CD8-positive, alpha-beta memory T cell (primary cell): ENCODE data around the gene BEND6. TPM values are rescaled to one million over a fixed set of nuclear protein-coding genes. Genes with fewer than 3 reads are reported as not detected.

Source experiments
- CTCF ChIA-PET: fragments of 350-600 bp; sonication (Branson Sonifier 250); formaldehyde crosslinking; loops from one replicate; lab custom pipeline; 2021; ENCODE audit warnings: antibody characterized with exemption; lab: Charles Lee
- POLR2A ChIA-PET: fragments of 350-600 bp; sonication (Branson Sonifier 250); formaldehyde crosslinking; loops from one replicate; lab custom pipeline; 2021; ENCODE audit warnings: antibody characterized with exemption; lab: Charles Lee
- DNase-seq, 5 donors: peaks; one replicate each; pipeline versions ENCODE4 v3.0.0 to v3.0.0-alpha.2; 2020 to 2022; ENCODE audit warnings: mixed read lengths in 1 of 5
- H3K27ac ChIP-seq: one replicate; pipeline ENCODE4 v1.7.0; 2013; ENCODE audit warnings: low read depth, mild to moderate bottlenecking, low read length, moderate library complexity
- H3K27me3 ChIP-seq: 2 replicates; pipeline ENCODE4 v1.7.0; 2013; ENCODE audit warnings: low read length, mild to moderate bottlenecking; ENCODE audit not compliant: insufficient read depth, poor library complexity, severe bottlenecking
- H3K36me3 ChIP-seq: 2 replicates; pipeline ENCODE4 v1.7.0; 2013; ENCODE audit warnings: mild to moderate bottlenecking, low read length, moderate library complexity; ENCODE audit not compliant: insufficient read depth
- H3K4me1 ChIP-seq: 2 replicates; pipeline ENCODE4 v1.7.0; 2013; ENCODE audit warnings: mild to moderate bottlenecking, low read length, moderate library complexity; ENCODE audit not compliant: insufficient read depth
- H3K4me3 ChIP-seq: 2 replicates; pipeline ENCODE4 v1.7.0; 2013; ENCODE audit warnings: mild to moderate bottlenecking, low read length
- H3K9me3 ChIP-seq: 2 replicates; pipeline ENCODE4 v1.7.0; 2013; ENCODE audit warnings: mild to moderate bottlenecking, low read length
- H3K27ac Mint-ChIP-seq, 8 donors: one replicate each; pipeline ENCODE4 v1.8.0; 2020 to 2021; ENCODE audit warnings: mixed read lengths in 8 of 8, mild to moderate bottlenecking in 6 of 8, inconsistent platforms in 3 of 8, moderate library complexity in 3 of 8
- H3K27me3 Mint-ChIP-seq, 2 donors: one replicate each; pipeline ENCODE4 v1.8.0; 2020 to 2021; ENCODE audit warnings: mixed read lengths in 2 of 2, mild to moderate bottlenecking in 1 of 2, moderate library complexity in 1 of 2
- H3K36me3 Mint-ChIP-seq, 3 donors: one replicate each; pipeline ENCODE4 v1.8.0; 2020 to 2021; ENCODE audit warnings: mixed read lengths in 3 of 3, inconsistent platforms in 1 of 3, mild to moderate bottlenecking in 1 of 3
- H3K4me1 Mint-ChIP-seq, 3 donors: one replicate each; pipeline ENCODE4 v1.8.0; 2020 to 2021; ENCODE audit warnings: mixed read lengths in 3 of 3, inconsistent platforms in 1 of 3, mild to moderate bottlenecking in 1 of 3
- H3K4me3 Mint-ChIP-seq, 7 donors: one replicate each; pipeline ENCODE4 v1.8.0; 2020 to 2021; ENCODE audit warnings: mixed read lengths in 7 of 7, mild to moderate bottlenecking in 6 of 7, moderate library complexity in 4 of 7, inconsistent platforms in 2 of 7
- H3K9me3 Mint-ChIP-seq, 5 donors: one replicate each; pipeline ENCODE4 v1.8.0; 2020 to 2022; ENCODE audit warnings: mixed read lengths in 5 of 5, mild to moderate bottlenecking in 3 of 5, moderate library complexity in 2 of 5, inconsistent platforms in 1 of 5
- polyA plus RNA-seq: library from polyadenylated mRNA; unstranded; fragments of 300-500 nt; fragmentation: Illumina TruSeq; gene quantifications from one replicate; pipeline ENCODE4 v1.2.3, GENCODE V29; 2021
- total RNA-seq, 2 experiments: library from RNA; stranded (reverse); gene quantifications; one replicate each; pipeline ENCODE4 v1.2.3, GENCODE V29; 2021

The BEND6 gene
- total and polyA plus RNA-seq, 3 experiments from 2014 or later = 0.60 TPM; not detected in 2

- DNase-seq = no peak
- H3K36me3 Mint-ChIP-seq = no peaks in the 10 kb centered on the region
- no peaks in the 10 kb centered on the region for H3K36me3 ChIP-seq
- H3K4me1 ChIP-seq = no peaks in the 10 kb centered on the region
- H3K4me1 Mint-ChIP-seq = no peaks in the 10 kb centered on the region
- no peak overlapping the region for H3K4me3 ChIP-seq
- H3K27me3 ChIP-seq = no peaks in the 10 kb centered on the region
- ChIA-PET POLR2A (no interaction called here), CTCF (no interaction called here)
- no peak overlapping the region for H3K4me3 Mint-ChIP-seq
- no peaks in the 10 kb centered on the region for H3K9me3 Mint-ChIP-seq
- no peak overlapping the region for H3K27ac ChIP-seq
- H3K9me3 ChIP-seq = no peaks in the 10 kb centered on the region
- no peak overlapping the region for H3K27ac Mint-ChIP-seq
- H3K27me3 Mint-ChIP-seq = peaks cover 3 to 29% of the 10 kb centered on the region in 2 donors
Observed at GRCh38 chr6:57013521-57013926, 58.6 kb downstream of the BEND6 start.

GRCh38 chr6:57017069-57017468, 62.2 kb downstream of the BEND6 start:
- H3K36me3 Mint-ChIP-seq = no peaks in the 10 kb centered on the region
- POLR2A ChIA-PET = no interaction called here
- peaks cover 1 to 21% of the 10 kb centered on the region in 2 donors for H3K27me3 Mint-ChIP-seq
- Histone ChIP-seq H3K4me1 (no peaks in the 10 kb centered on the region), H3K27me3 (no peaks in the 10 kb centered on the region), H3K36me3 (no peaks in the 10 kb centered on the region), H3K9me3 (no peaks in the 10 kb centered on the region), H3K4me3 (no peak overlapping the region), H3K27ac (no peak overlapping the region)
- H3K4me3 Mint-ChIP-seq = no peak overlapping the region
- H3K4me1 Mint-ChIP-seq = no peaks in the 10 kb centered on the region
- H3K9me3 Mint-ChIP-seq = no peaks in the 10 kb centered on the region
- DNase-seq = no peak
- CTCF ChIA-PET = no interaction called here
- H3K27ac Mint-ChIP-seq = no peak overlapping the region

- Histone ChIP-seq H3K27me3 (no peaks in the 10 kb centered on the region), H3K4me1 (no peaks in the 10 kb centered on the region), H3K9me3 (no peaks in the 10 kb centered on the region), H3K36me3 (no peaks in the 10 kb centered on the region), H3K27ac (no peak overlapping the region), H3K4me3 (no peak overlapping the region)
- no peaks in the 10 kb centered on the region for H3K36me3 Mint-ChIP-seq
- no peak overlapping the region for H3K4me3 Mint-ChIP-seq
- peaks cover 1 to 15% of the 10 kb centered on the region in 2 donors for H3K27me3 Mint-ChIP-seq
- no peak for DNase-seq
- peak overlapping the region in 1 of 8 donors; percentile 14 for H3K27ac Mint-ChIP-seq
- ChIA-PET POLR2A (no interaction called here), CTCF (no interaction called here)
- no peaks in the 10 kb centered on the region for H3K4me1 Mint-ChIP-seq
- H3K9me3 Mint-ChIP-seq = no peaks in the 10 kb centered on the region
Observed at GRCh38 chr6:57017841-57018240, 62.9 kb downstream of the BEND6 start.

- CTCF ChIA-PET = no interaction called here
- H3K9me3 Mint-ChIP-seq = peaks cover 3 to 8% (median 5%) of the 10 kb centered on the region in 5 donors
Observed at GRCh38 chr6:57019434-57019833, 64.5 kb downstream of the BEND6 start.

GRCh38 chr6:57021086-57021720, 66.3 kb downstream of the BEND6 start:
- peaks cover 16 to 24% (median 20%) of the 10 kb centered on the region in 5 donors for H3K9me3 Mint-ChIP-seq
- ChIA-PET CTCF (interaction anchor here (0.7 to 2.2 kb wide), 7 partner anchors 9 to 296 kb away, joined by 3 to 8 read pairs (median 3); partner anchors contain the start of genes KIAA1586 and PRIM2), POLR2A (no interaction called here)
- peaks cover 5 to 18% of the 10 kb centered on the region in 2 donors for H3K27me3 Mint-ChIP-seq
- H3K4me1 Mint-ChIP-seq = no peaks in the 10 kb centered on the region
- H3K27ac Mint-ChIP-seq = no peak overlapping the region
- no peak overlapping the region for H3K4me3 ChIP-seq
- H3K27me3 ChIP-seq = no peaks in the 10 kb centered on the region
- H3K9me3 ChIP-seq = peaks cover 8% of the 10 kb centered on the region
- H3K4me3 Mint-ChIP-seq = no peak overlapping the region
- no peaks in the 10 kb centered on the region for H3K4me1 ChIP-seq
- H3K36me3 ChIP-seq = no peaks in the 10 kb centered on the region
- H3K36me3 Mint-ChIP-seq = peaks cover 3 to 19% (median 5%) of the 10 kb centered on the region in 3 donors
- no peak overlapping the region for H3K27ac ChIP-seq
- DNase-seq = peak in 1 of 5 donors; percentile 20

More at GRCh38 chr6:57019434-57019833, 64.5 kb downstream of the BEND6 start:
- no peaks in the 10 kb centered on the region for H3K4me1 Mint-ChIP-seq
- Histone ChIP-seq H3K9me3 (peaks cover 4% of the 10 kb centered on the region), H3K27ac (no peak overlapping the region), H3K4me3 (no peak overlapping the region), H3K27me3 (no peaks in the 10 kb centered on the region), H3K36me3 (no peaks in the 10 kb centered on the region), H3K4me1 (no peaks in the 10 kb centered on the region)
- no peak overlapping the region for H3K27ac Mint-ChIP-seq
- no peak overlapping the region for H3K4me3 Mint-ChIP-seq
- POLR2A ChIA-PET = no interaction called here
- no peak for DNase-seq
- peaks cover 0 to 5% (median under 1%) of the 10 kb centered on the region in 3 donors for H3K36me3 Mint-ChIP-seq
- H3K27me3 Mint-ChIP-seq = peaks cover 1 to 7% of the 10 kb centered on the region in 2 donors

- no peaks in the 10 kb centered on the region for H3K27me3 ChIP-seq
- H3K36me3 ChIP-seq = no peaks in the 10 kb centered on the region
- Mint-ChIP-seq H3K36me3 (peaks cover 3 to 19% (median 5%) of the 10 kb centered on the region in 3 donors), H3K4me1 (no peaks in the 10 kb centered on the region), H3K9me3 (peaks cover 18 to 24% (median 20%) of the 10 kb centered on the region in 5 donors), H3K4me3 (no peak overlapping the region), H3K27ac (no peak overlapping the region), H3K27me3 (peaks cover 13 to 29% of the 10 kb centered on the region in 2 donors)
- ChIA-PET CTCF (no interaction called here), POLR2A (no interaction called here)
- H3K4me3 ChIP-seq = no peak overlapping the region
- H3K9me3 ChIP-seq = peaks cover 8% of the 10 kb centered on the region
- DNase-seq = no peak
- H3K27ac ChIP-seq = no peak overlapping the region
- H3K4me1 ChIP-seq = no peaks in the 10 kb centered on the region
Observed at GRCh38 chr6:57024321-57024720, 69.4 kb downstream of the BEND6 start.

GRCh38 chr6:57024775-57025174, 69.9 kb downstream of the BEND6 start:
- ChIA-PET POLR2A (no interaction called here), CTCF (no interaction called here)
- Histone ChIP-seq H3K9me3 (peaks cover 8% of the 10 kb centered on the region), H3K36me3 (no peaks in the 10 kb centered on the region), H3K4me3 (no peak overlapping the region), H3K27me3 (no peaks in the 10 kb centered on the region), H3K4me1 (no peaks in the 10 kb centered on the region), H3K27ac (no peak overlapping the region)
- Mint-ChIP-seq H3K27me3 (peaks cover 15 to 34% of the 10 kb centered on the region in 2 donors), H3K36me3 (peaks cover 3 to 19% (median 5%) of the 10 kb centered on the region in 3 donors), H3K9me3 (peaks cover 18 to 24% (median 20%) of the 10 kb centered on the region in 5 donors), H3K27ac (no peak overlapping the region), H3K4me1 (no peaks in the 10 kb centered on the region), H3K4me3 (no peak overlapping the region)
- DNase-seq = no peak

GRCh38 chr6:57026001-57026400, 71.1 kb downstream of the BEND6 start:
- no peak overlapping the region for H3K27ac ChIP-seq
- H3K9me3 ChIP-seq = peaks cover 8% of the 10 kb centered on the region
- no peaks in the 10 kb centered on the region for H3K36me3 ChIP-seq
- Mint-ChIP-seq H3K4me1 (no peaks in the 10 kb centered on the region), H3K4me3 (no peak overlapping the region), H3K27ac (no peak overlapping the region), H3K36me3 (peaks cover 3 to 19% (median 5%) of the 10 kb centered on the region in 3 donors), H3K9me3 (peaks cover 18 to 24% (median 20%) of the 10 kb centered on the region in 5 donors), H3K27me3 (peaks cover 22 to 35% of the 10 kb centered on the region in 2 donors)
- H3K4me1 ChIP-seq = no peaks in the 10 kb centered on the region
- DNase-seq = no peak
- ChIA-PET CTCF (no interaction called here), POLR2A (no interaction called here)
- no peaks in the 10 kb centered on the region for H3K27me3 ChIP-seq
- no peak overlapping the region for H3K4me3 ChIP-seq
